Tibial nerve (tissue), 4 donors: ENCODE results near the gene TYSND1. TPM values are rescaled to one million over a fixed set of nuclear protein-coding genes. Genes with fewer than 3 reads are reported as not detected.
"Not testable (repeated sequence)": the region's sequence is repeated elsewhere in the genome, so short reads cannot be mapped to it uniquely, and the experiment has no call there.

Experiments used
- DNase-seq, 2 donors: peaks; one replicate each; pipeline ENCODE4 v3.0.0-alpha.2; 2019; ENCODE audit warnings: low spot score in 2 of 2
- H3K27ac ChIP-seq, 4 donors: fragments of 200-600 bp; sonication (generic) in 3 of 4; one replicate each; pipeline ENCODE4 v1.5.1; 2017 to 2019; ENCODE audit warnings: mild to moderate bottlenecking in 1 of 4
- H3K27me3 ChIP-seq, 2 donors: fragments of 200-600 bp; sonication (generic) in 1 of 2; one replicate each; pipeline versions ENCODE4 v1.5.1 to v1.6.0; 2017 to 2019
- H3K36me3 ChIP-seq, 3 donors: fragments of 200-600 bp; sonication (generic); one replicate each; pipeline ENCODE4 v1.5.1; 2018 to 2019
- H3K4me1 ChIP-seq, 4 donors: fragments of 200-600 bp; sonication (generic) in 3 of 4; one replicate each; pipeline ENCODE4 v1.5.1; 2017 to 2019
- H3K4me3 ChIP-seq, 4 donors: fragments of 200-600 bp; sonication (generic) in 3 of 4; one replicate each; pipeline ENCODE4 v1.5.1; 2017 to 2019; ENCODE audit warnings: mild to moderate bottlenecking in 1 of 4, moderate library complexity in 1 of 4
- H3K9me3 ChIP-seq, 4 donors: fragments of 200-600 bp; sonication (generic) in 3 of 4; one replicate each; pipeline ENCODE4 v1.5.1; 2017 to 2019
- CTCF ChIP-seq, 5 experiments: fragments of 200-600 bp in 3 of 5; fragments of 450-650 bp in 2 of 5; sonication (generic) in 3 of 5; IDR thresholded peaks; one replicate each; pipeline ENCODE4 v1.5.1; 2016 to 2019; ENCODE audit warnings: antibody characterized with exemption in 5 of 5, mild to moderate bottlenecking in 3 of 5, moderate library complexity in 2 of 5
- EP300 ChIP-seq, 2 donors: sonication (generic); formaldehyde crosslinking; IDR thresholded peaks; one replicate each; pipeline ENCODE4 v1.6.1; 2017; ENCODE audit warnings: antibody characterized with exemption in 2 of 2, mild to moderate bottlenecking in 1 of 2
- POLR2A ChIP-seq, 2 donors: fragments of 450-650 bp; IDR thresholded peaks; one replicate each; pipeline ENCODE4 v1.6.1; 2017; ENCODE audit warnings: antibody characterized with exemption in 2 of 2, mild to moderate bottlenecking in 2 of 2, moderate library complexity in 2 of 2
- WGBS, 2 donors: methylation state at CpG; one replicate each; pipeline ENCODE4 v1.1.5; 2018; 5-methylcytosine and 5-hydroxymethylcytosine counted together
- total RNA-seq, 4 donors: library from RNA; depleted of rRNA; stranded (reverse); fragments of >200 nt; gene quantifications; one replicate each; pipeline ENCODE4 v1.1.0, GENCODE V29; 2016

Gene TYSND1
- total RNA-seq, 4 donors from 2014 or later = 15.3 to 26.1 (median 19.1) TPM

- Histone ChIP-seq H3K36me3 (peaks cover 0 to 28% (median 7%) of the 10 kb centered on the region in 3 donors), H3K27me3 (no peaks in the 10 kb centered on the region), H3K4me3 (no peak overlapping the region), H3K9me3 (no peaks in the 10 kb centered on the region), H3K27ac (no peak overlapping the region), H3K4me1 (peaks cover 0 to 78% (median 24%) of the 10 kb centered on the region in 4 donors)
- WGBS, 2 donors = 92 to 94% methylated on average over 4 of the region's 4 CpGs
- TF ChIP-seq POLR2A (IDR thresholded peaks at IDR 0.05) = no peak
- TF ChIP-seq EP300 (IDR thresholded peaks at IDR 0.05) = no peak
- no peak for TF ChIP-seq CTCF (IDR thresholded peaks at IDR 0.05)
- no peak for DNase-seq
Measured at GRCh38 chr10:70163448-70163847, 16.9 kb upstream of the TYSND1 start.

GRCh38 chr10:70162892-70163201 is 16.3 kb upstream of the TYSND1 start:
- H3K4me1 ChIP-seq = peaks cover 0 to 72% (median 19%) of the 10 kb centered on the region in 4 donors
- no peak for DNase-seq
- TF ChIP-seq CTCF (IDR thresholded peaks at IDR 0.05) = no peak
- 65 to 71% methylated on average over 1 of the region's 1 CpG for WGBS, 2 donors
- peaks cover 0 to 33% (median 7%) of the 10 kb centered on the region in 3 donors for H3K36me3 ChIP-seq
- H3K27ac ChIP-seq = peak overlapping the region in 1 of 4 donors; percentile 1
- H3K9me3 ChIP-seq = no peaks in the 10 kb centered on the region
- H3K4me3 ChIP-seq = no peak overlapping the region
- no peaks in the 10 kb centered on the region for H3K27me3 ChIP-seq

GRCh38 chr10:70162151-70162891 is 15.8 kb upstream of the TYSND1 start:
- peaks cover 0 to 33% (median 7%) of the 10 kb centered on the region in 3 donors for H3K36me3 ChIP-seq
- TF ChIP-seq CTCF (IDR thresholded peaks at IDR 0.05) (no peak), EP300 (IDR thresholded peaks at IDR 0.05) (no peak)
- 85 to 90% methylated on average over 2 of the region's 2 CpGs for WGBS, 2 donors

GRCh38 chr10:70160798-70161197 is 14.3 kb upstream of the TYSND1 start:
- H3K36me3 ChIP-seq = peaks cover 0 to 47% (median 7%) of the 10 kb centered on the region in 3 donors
- H3K27me3 ChIP-seq = no peaks in the 10 kb centered on the region
- no peaks in the 10 kb centered on the region for H3K9me3 ChIP-seq
- WGBS, 2 donors = 45 to 63% methylated on average over 1 of the region's 1 CpG
- peaks cover 0 to 53% (median 12%) of the 10 kb centered on the region in 4 donors for H3K4me1 ChIP-seq
- DNase-seq = no peak
- no peak for TF ChIP-seq CTCF (IDR thresholded peaks at IDR 0.05)
- no peak for TF ChIP-seq POLR2A (IDR thresholded peaks at IDR 0.05)
- no peak for TF ChIP-seq EP300 (IDR thresholded peaks at IDR 0.05)
- no peak overlapping the region for H3K27ac ChIP-seq
- H3K4me3 ChIP-seq = no peak overlapping the region

More at GRCh38 chr10:70162151-70162891, 15.8 kb upstream of the TYSND1 start:
- peak overlapping the region in 1 of 4 donors; percentile 1 for H3K27ac ChIP-seq
- DNase-seq = no peak
- no peaks in the 10 kb centered on the region for H3K9me3 ChIP-seq
- H3K4me1 ChIP-seq = peaks cover 0 to 66% (median 16%) of the 10 kb centered on the region in 4 donors
- no peak overlapping the region for H3K4me3 ChIP-seq
- no peaks in the 10 kb centered on the region for H3K27me3 ChIP-seq

GRCh38 chr10:70159366-70159765 is 12.9 kb upstream of the TYSND1 start:
- H3K27me3 ChIP-seq, DNase-seq, H3K9me3 ChIP-seq, H3K27ac ChIP-seq, H3K4me3 ChIP-seq: not testable (repeated sequence)
- Histone ChIP-seq H3K36me3 (peaks cover 0 to 61% (median 13%) of the 10 kb centered on the region in 3 donors), H3K4me1 (peaks cover 0 to 42% (median 12%) of the 10 kb centered on the region in 4 donors)
- 94 to 96% methylated on average over 3 of the region's 3 CpGs for WGBS, 2 donors
